ENCODE measurements around the gene LRMDA. TPM values are rescaled to one million over a fixed set of nuclear protein-coding genes. Genes with fewer than 3 reads are reported as not detected.

LRMDA gene
- total RNA-seq, 4 donors from 2014 or later = 2.2 to 7.8 (median 4.5) TPM

DNA sequence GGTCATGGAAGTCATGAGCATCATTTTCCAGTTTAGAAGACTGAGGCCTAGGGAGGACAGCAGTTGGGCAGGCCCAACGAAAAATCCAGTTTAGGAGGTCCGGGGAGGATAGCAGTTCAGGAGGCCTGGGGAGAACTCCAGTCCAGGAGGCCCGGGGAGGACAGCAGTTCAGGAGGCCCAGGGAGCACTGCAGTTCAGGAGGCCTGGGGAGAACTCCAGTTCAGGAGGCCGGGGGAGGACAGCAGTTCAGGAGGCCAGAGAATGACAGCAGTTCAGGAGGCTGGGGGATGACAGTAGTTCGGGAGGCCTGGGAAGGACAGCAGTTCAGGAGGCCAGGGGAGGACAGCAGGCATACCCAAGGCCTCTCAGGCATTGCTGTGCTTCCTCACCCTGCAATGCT, 453.4 kb downstream of the LRMDA start:
- in situ Hi-C loops (cut with MboI; ENCODE audit: low pct_ligation_motif_present in 1 of 4, low pct_unique_long_range_greater_than_20kb in 1 of 4, low sequenced_read_pairs in 3 of 4) (no loop called here), intact Hi-C loops (cut with DNase I; ENCODE audit: low total_unique reads) (no loop called here)
- H3K27ac ChIP-seq = no peak overlapping the region
- no peaks in the 10 kb centered on the region for H3K9me3 ChIP-seq
- H3K4me3 ChIP-seq = no peak overlapping the region
- H3K4me1 ChIP-seq = no peaks in the 10 kb centered on the region
- TF ChIP-seq, protein P1, sequence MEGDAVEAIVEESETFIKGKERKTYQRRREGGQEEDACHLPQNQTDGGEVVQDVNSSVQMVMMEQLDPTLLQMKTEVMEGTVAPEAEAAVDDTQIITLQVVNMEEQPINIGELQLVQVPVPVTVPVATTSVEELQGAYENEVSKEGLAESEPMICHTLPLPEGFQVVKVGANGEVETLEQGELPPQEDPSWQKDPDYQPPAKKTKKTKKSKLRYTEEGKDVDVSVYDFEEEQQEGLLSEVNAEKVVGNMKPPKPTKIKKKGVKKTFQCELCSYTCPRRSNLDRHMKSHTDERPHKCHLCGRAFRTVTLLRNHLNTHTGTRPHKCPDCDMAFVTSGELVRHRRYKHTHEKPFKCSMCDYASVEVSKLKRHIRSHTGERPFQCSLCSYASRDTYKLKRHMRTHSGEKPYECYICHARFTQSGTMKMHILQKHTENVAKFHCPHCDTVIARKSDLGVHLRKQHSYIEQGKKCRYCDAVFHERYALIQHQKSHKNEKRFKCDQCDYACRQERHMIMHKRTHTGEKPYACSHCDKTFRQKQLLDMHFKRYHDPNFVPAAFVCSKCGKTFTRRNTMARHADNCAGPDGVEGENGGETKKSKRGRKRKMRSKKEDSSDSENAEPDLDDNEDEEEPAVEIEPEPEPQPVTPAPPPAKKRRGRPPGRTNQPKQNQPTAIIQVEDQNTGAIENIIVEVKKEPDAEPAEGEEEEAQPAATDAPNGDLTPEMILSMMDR (IDR thresholded peaks at IDR 0.05) = no peak
- TF ChIP-seq POLR2A (IDR thresholded peaks at IDR 0.05) = no peak
- H3K36me3 ChIP-seq = no peaks in the 10 kb centered on the region
- 81 to 94% methylated on average over 3 to 5 of the region's 5 CpGs for WGBS, 2 donors (ENCODE audit: low coverage in 1 of 2)
- no peak for DNase-seq
- H3K27me3 ChIP-seq = no peaks in the 10 kb centered on the region

DNA sequence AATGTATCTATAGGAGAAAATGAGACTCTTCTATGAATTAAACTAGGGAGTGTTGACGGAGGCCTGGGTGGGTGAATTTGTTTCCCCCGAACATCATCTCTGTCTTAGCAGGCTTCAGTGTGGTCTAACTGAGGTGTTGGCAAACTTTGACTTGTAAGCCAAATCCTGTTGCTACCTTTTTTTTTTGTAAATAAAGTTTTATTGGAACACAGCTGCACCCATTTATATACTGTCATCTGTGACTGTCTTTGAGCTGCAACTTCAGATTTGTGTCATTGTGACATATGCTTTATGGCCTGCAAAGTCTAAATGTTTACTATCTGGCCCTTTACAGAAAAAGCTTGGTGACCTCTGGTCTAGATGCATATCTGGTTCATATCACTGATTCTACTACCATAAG, 455.9 kb downstream of the LRMDA start:
- H3K9me3 ChIP-seq = no peaks in the 10 kb centered on the region
- TF ChIP-seq POLR2AphosphoS5 (IDR thresholded peaks at IDR 0.05) (no peak), EP300 (IDR thresholded peaks at IDR 0.05; ENCODE audit: low read depth) (no peak), POLR2A (IDR thresholded peaks at IDR 0.05) (no peak)
- TF ChIP-seq, protein P1 (IDR thresholded peaks at IDR 0.05) = no peak

DNA sequence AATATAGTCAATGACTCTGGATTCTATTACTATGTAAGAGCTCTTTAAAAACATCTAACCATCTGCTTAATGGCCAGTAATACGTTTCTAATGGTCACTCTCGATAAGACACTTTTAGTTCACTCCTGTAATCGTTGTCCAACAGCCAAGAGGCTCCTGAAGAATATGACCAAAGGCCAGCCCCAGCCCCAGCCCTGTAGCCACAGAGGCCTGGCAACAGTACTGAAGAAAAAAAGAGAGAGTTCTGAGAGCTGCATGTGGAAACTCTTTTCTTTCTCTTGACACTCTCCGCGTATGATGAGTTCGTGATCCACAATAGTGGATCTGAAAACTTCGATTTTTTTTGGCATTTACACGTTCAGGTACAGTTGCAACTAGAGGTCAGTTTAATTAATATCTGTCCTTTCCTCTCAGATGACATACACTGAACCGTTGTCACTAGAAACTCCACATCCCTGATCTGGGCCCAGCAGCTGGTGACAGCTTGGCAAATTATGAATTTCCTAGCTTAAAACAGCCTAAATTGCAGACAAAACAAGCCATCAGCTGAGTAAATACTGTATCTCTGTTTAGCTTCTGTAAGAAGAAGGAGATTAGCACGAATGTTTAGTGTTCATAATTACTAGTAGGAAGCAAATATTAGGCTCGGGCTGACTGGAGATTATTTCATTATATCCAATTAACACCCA, 456.7 kb downstream of the LRMDA start:
- Histone ChIP-seq H3K27me3 (no peaks in the 10 kb centered on the region), H3K36me3 (no peaks in the 10 kb centered on the region), H3K4me3 (no peak overlapping the region), H3K27ac (no peak overlapping the region), H3K4me1 (no peaks in the 10 kb centered on the region), H3K9me3 (no peaks in the 10 kb centered on the region)
- in situ Hi-C loops (cut with MboI; ENCODE audit: low pct_ligation_motif_present in 1 of 4, low pct_unique_long_range_greater_than_20kb in 1 of 4, low sequenced_read_pairs in 3 of 4) (no loop called here), intact Hi-C loops (cut with DNase I; ENCODE audit: low total_unique reads) (no loop called here)
- 72 to 78% methylated on average over 10 to 11 of the region's 11 CpGs for WGBS, 2 donors (ENCODE audit: low coverage in 1 of 2)
- TF ChIP-seq POLR2A (IDR thresholded peaks at IDR 0.05) = no peak
- TF ChIP-seq, protein P1 (IDR thresholded peaks at IDR 0.05) = no peak
- no peak for TF ChIP-seq POLR2AphosphoS5 (IDR thresholded peaks at IDR 0.05)
- no peak for TF ChIP-seq EP300 (IDR thresholded peaks at IDR 0.05; ENCODE audit: low read depth)
- no peak for DNase-seq

More for the DNA sequence above, 455.9 kb downstream of the LRMDA start:
- 90 to 100% methylated on average over 2 of the region's 2 CpGs for WGBS, 2 donors (ENCODE audit: low coverage in 1 of 2)
- intact Hi-C loops (cut with DNase I; ENCODE audit: low total_unique reads) = no loop called here
- no peaks in the 10 kb centered on the region for H3K4me1 ChIP-seq
- H3K27me3 ChIP-seq = no peaks in the 10 kb centered on the region
- in situ Hi-C loops (cut with MboI; ENCODE audit: low pct_ligation_motif_present in 1 of 4, low pct_unique_long_range_greater_than_20kb in 1 of 4, low sequenced_read_pairs in 3 of 4) = no loop called here
- no peak overlapping the region for H3K4me3 ChIP-seq
- no peak for DNase-seq
- no peak overlapping the region for H3K27ac ChIP-seq
- no peaks in the 10 kb centered on the region for H3K36me3 ChIP-seq

DNA sequence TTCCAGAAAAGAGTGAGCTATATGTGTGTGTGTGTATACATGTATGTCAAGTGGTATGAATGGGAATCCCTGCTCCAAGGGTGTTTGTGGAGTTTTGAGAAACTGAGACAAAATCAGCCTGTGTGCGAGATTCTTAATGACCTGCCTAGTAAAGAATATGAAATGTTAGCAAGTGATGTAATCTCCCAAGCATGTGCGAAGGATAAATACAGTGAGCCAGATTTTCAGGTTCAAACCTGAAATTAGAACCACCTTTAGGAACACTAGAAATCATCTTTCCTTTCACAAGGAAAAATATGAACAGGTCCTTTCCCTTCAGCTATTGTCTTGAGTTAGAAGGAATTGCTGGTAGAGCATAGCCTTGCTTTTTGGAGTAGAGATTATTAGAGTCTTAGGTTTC, 457.6 kb downstream of the LRMDA start:
- 86 to 87% methylated on average over 2 of the region's 2 CpGs for WGBS, 2 donors (ENCODE audit: low coverage in 1 of 2)
- Histone ChIP-seq H3K27me3 (no peaks in the 10 kb centered on the region), H3K9me3 (no peaks in the 10 kb centered on the region), H3K36me3 (no peaks in the 10 kb centered on the region), H3K4me1 (no peaks in the 10 kb centered on the region), H3K27ac (no peak overlapping the region), H3K4me3 (no peak overlapping the region)
- no peak for DNase-seq
- intact Hi-C loops (cut with DNase I; ENCODE audit: low total_unique reads) (no loop called here), in situ Hi-C loops (cut with MboI; ENCODE audit: low pct_ligation_motif_present in 1 of 4, low pct_unique_long_range_greater_than_20kb in 1 of 4, low sequenced_read_pairs in 3 of 4) (no loop called here)
- TF ChIP-seq POLR2AphosphoS5 (IDR thresholded peaks at IDR 0.05) = no peak
- TF ChIP-seq EP300 (IDR thresholded peaks at IDR 0.05; ENCODE audit: low read depth) = no peak
- no peak for TF ChIP-seq POLR2A (IDR thresholded peaks at IDR 0.05)
- TF ChIP-seq, protein P1 (IDR thresholded peaks at IDR 0.05) = no peak

Data from transverse colon (tissue), 4 donors.